Measurements from ENCODE around the gene IL3. TPM values are rescaled to one million over a fixed set of nuclear protein-coding genes. Genes with fewer than 3 reads are reported as not detected.

IL3 gene
- total and polyA plus RNA-seq, 2 experiments from 2014 or later: not detected

- H3K27me3 Mint-ChIP-seq (ENCODE audit: insufficient read depth, low read depth, poor library complexity): peaks cover 9% of the 10 kb centered on the region
- ATAC-seq (no peak), DNase-seq (ENCODE audit: low spot score) (no peak)
- Histone ChIP-seq H3K4me3 (no peak overlapping the region), H3K4me1 (ENCODE audit: insufficient read depth) (no peaks in the 10 kb centered on the region), H3K4me2 (no peak overlapping the region), H3K79me2 (replicated peaks; ENCODE audit: insufficient read depth) (no peaks in the 10 kb centered on the region), H2AFZ (no peak overlapping the region), H3K27me3 (ENCODE audit: insufficient read depth) (no peaks in the 10 kb centered on the region), H3F3A (replicated peaks; ENCODE audit: low read depth) (no peaks in the 10 kb centered on the region), H3K27ac (ENCODE audit: low read depth) (no peak overlapping the region), H3K36me3 (ENCODE audit: insufficient read depth) (no peaks in the 10 kb centered on the region), H3K9me2 (ENCODE audit: insufficient read depth) (no peaks in the 10 kb centered on the region), H4K20me1 (replicated peaks; ENCODE audit: insufficient read depth) (no peaks in the 10 kb centered on the region)
- no peak overlapping the region for H3K27ac Mint-ChIP-seq
- H3K9me3 Mint-ChIP-seq: peaks cover 2% of the 10 kb centered on the region; the same call in 1 of the 3 replicates
- no peaks in the 10 kb centered on the region for H3K4me1 Mint-ChIP-seq
- H3K4me3 Mint-ChIP-seq: no peak overlapping the region
- TF ChIP-seq ZNF114 (CRISPR knock-in tag; IDR thresholded peaks at IDR 0.05): no peak
- no peak for TF ChIP-seq JUNB (IDR thresholded peaks at IDR 0.05; ENCODE audit: unreplicated experiment)
- TF ChIP-seq REST (IDR thresholded peaks at IDR 0.05; ENCODE audit: unreplicated experiment): no peak
- TF ChIP-seq CTCF (conservative IDR thresholded peaks at IDR 0.05; ENCODE audit: low read depth in 2 of 2): no peak
- TF ChIP-seq EZH2 (IDR thresholded peaks at IDR 0.05; ENCODE audit: low read depth, unreplicated experiment): no peak
- no peak for TF ChIP-seq ZNF462 (CRISPR knock-in tag; IDR thresholded peaks at IDR 0.05)
- TF ChIP-seq ZNF331 (CRISPR knock-in tag; IDR thresholded peaks at IDR 0.05; ENCODE audit: low read depth): no peak
- H3K36me3 Mint-ChIP-seq (ENCODE audit: low read depth): no peaks in the 10 kb centered on the region
These were observed 21.0 kb downstream of the IL3 start for GRCh38 chr5:132081458-132081857.

Data from GM23338 (cell line).